NCI-H146 treated with DMSO at 0.1 percent for 48 hours (cell line): Measurements from ENCODE around the gene ZNF536.
"Not testable (repeated sequence)": the region's sequence is repeated elsewhere in the genome, so short reads cannot be mapped to it uniquely, and the experiment has no call there.

Source experiments
- DNase-seq: peaks from one replicate; lab custom pipeline; 2025; ENCODE audit not compliant: unreplicated experiment; lab: John Stamatoyannopoulos, UW

The ZNF536 gene

GRCh38 chr19:30341611-30342201, 30.5 kb upstream of the ZNF536 start:
- DNase-seq = no peak

- no peak for DNase-seq
Observed at GRCh38 chr19:30342901-30343300, 29.3 kb upstream of the ZNF536 start.

- no peak for DNase-seq
Observed at GRCh38 chr19:30344446-30345425, 27.4 kb upstream of the ZNF536 start.

- DNase-seq = no peak
Observed at GRCh38 chr19:30345686-30346085, 26.5 kb upstream of the ZNF536 start.

- DNase-seq = not testable (repeated sequence)
Observed at GRCh38 chr19:30346468-30346867, 25.7 kb upstream of the ZNF536 start.

GRCh38 chr19:30349131-30349730, 23.0 kb upstream of the ZNF536 start:
- DNase-seq = no peak

GRCh38 chr19:30350692-30351663, 21.2 kb upstream of the ZNF536 start:
- no peak for DNase-seq

- DNase-seq = no peak
Observed at GRCh38 chr19:30351774-30352173, 20.4 kb upstream of the ZNF536 start.

GRCh38 chr19:30353394-30353945, 18.7 kb upstream of the ZNF536 start:
- no peak for DNase-seq

- DNase-seq = no peak
Observed at GRCh38 chr19:30355586-30355985, 16.6 kb upstream of the ZNF536 start.

- DNase-seq = no peak
Observed at GRCh38 chr19:30356951-30357579, 15.1 kb upstream of the ZNF536 start.

GRCh38 chr19:30357580-30357954, 14.6 kb upstream of the ZNF536 start:
- DNase-seq = no peak

- no peak for DNase-seq
Observed at GRCh38 chr19:30358319-30358718, 13.9 kb upstream of the ZNF536 start.

GRCh38 chr19:30358821-30359580, 13.2 kb upstream of the ZNF536 start:
- no peak for DNase-seq

- no peak for DNase-seq
Observed at GRCh38 chr19:30359936-30360335, 12.2 kb upstream of the ZNF536 start.

- no peak for DNase-seq
Observed at GRCh38 chr19:30360376-30361106, 11.6 kb upstream of the ZNF536 start.

GRCh38 chr19:30361107-30361447, 11.1 kb upstream of the ZNF536 start:
- DNase-seq = no peak

GRCh38 chr19:30361721-30362120, 10.5 kb upstream of the ZNF536 start:
- no peak for DNase-seq
